RWPE2 (cell line): ENCODE measurements around the gene IRF2BPL.

Experiments used
- ATAC-seq: fragments of 200-7000 bp; cut with Tn5 transposase; 3 replicates; pipeline ENCODE4 v1.9.1; 2021; ENCODE audit warnings: low read depth
- DNase-seq: peaks from one replicate; pipeline ENCODE4 v3.0.0-alpha.2; 2020; ENCODE audit warnings: low spot score
- H3K27ac ChIP-seq: fragments of 450-650 bp; 2 replicates; pipeline ENCODE4 v1.5.1; 2017; ENCODE audit warnings: mild to moderate bottlenecking; ENCODE audit not compliant: poor library complexity, severe bottlenecking
- H3K27me3 ChIP-seq: fragments of 250-450 bp; sonication (Bioruptor Pico); 2 replicates; pipeline ENCODE4 v1.5.1; 2021; ENCODE audit warnings: mild to moderate bottlenecking, moderate library complexity; ENCODE audit not compliant: insufficient read depth, poor library complexity, severe bottlenecking
- H3K36me3 ChIP-seq: fragments of 250-450 bp; sonication (Bioruptor Pico); 2 replicates; pipeline ENCODE4 v1.5.1; 2020; ENCODE audit warnings: low read depth, mild to moderate bottlenecking, moderate library complexity
- H3K4me1 ChIP-seq: fragments of 250-450 bp; sonication (Bioruptor Pico); 2 replicates; pipeline ENCODE4 v1.5.1; 2021; ENCODE audit warnings: mild to moderate bottlenecking, moderate library complexity; ENCODE audit not compliant: insufficient read depth, poor library complexity, severe bottlenecking
- H3K4me3 ChIP-seq: fragments of 250-450 bp; sonication (Bioruptor Pico); 2 replicates; pipeline ENCODE4 v1.5.1; 2021; ENCODE audit warnings: mild to moderate bottlenecking, moderate library complexity; ENCODE audit not compliant: severe bottlenecking
- H3K9me3 ChIP-seq: fragments of 250-450 bp; sonication (Bioruptor Pico); 2 replicates; pipeline ENCODE4 v1.5.1; 2021; ENCODE audit warnings: mild to moderate bottlenecking, moderate library complexity; ENCODE audit not compliant: severe bottlenecking
- TF ChIP-seq, protein P1 (sequence below): fragments of 450-650 bp; IDR thresholded peaks from one replicate; pipeline ENCODE4 v1.5.1; 2017; ENCODE audit warnings: mild to moderate bottlenecking, moderate library complexity; ENCODE audit not compliant: poor library complexity, severe bottlenecking

Gene IRF2BPL

GRCh38 chr14:77017666-77018065 is 10.8 kb downstream of the IRF2BPL start:
- ATAC-seq (0 out of 3 replicates have a peak, but pooled peaks have one; percentile 9), DNase-seq (no peak)
- TF ChIP-seq, protein P1, sequence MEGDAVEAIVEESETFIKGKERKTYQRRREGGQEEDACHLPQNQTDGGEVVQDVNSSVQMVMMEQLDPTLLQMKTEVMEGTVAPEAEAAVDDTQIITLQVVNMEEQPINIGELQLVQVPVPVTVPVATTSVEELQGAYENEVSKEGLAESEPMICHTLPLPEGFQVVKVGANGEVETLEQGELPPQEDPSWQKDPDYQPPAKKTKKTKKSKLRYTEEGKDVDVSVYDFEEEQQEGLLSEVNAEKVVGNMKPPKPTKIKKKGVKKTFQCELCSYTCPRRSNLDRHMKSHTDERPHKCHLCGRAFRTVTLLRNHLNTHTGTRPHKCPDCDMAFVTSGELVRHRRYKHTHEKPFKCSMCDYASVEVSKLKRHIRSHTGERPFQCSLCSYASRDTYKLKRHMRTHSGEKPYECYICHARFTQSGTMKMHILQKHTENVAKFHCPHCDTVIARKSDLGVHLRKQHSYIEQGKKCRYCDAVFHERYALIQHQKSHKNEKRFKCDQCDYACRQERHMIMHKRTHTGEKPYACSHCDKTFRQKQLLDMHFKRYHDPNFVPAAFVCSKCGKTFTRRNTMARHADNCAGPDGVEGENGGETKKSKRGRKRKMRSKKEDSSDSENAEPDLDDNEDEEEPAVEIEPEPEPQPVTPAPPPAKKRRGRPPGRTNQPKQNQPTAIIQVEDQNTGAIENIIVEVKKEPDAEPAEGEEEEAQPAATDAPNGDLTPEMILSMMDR: no peak
- Histone ChIP-seq H3K4me3 (no peak overlapping the region), H3K9me3 (no peaks in the 10 kb centered on the region), H3K4me1 (peaks cover 2% of the 10 kb centered on the region), H3K27ac (no peak overlapping the region), H3K36me3 (no peaks in the 10 kb centered on the region), H3K27me3 (no peaks in the 10 kb centered on the region)

DNA sequence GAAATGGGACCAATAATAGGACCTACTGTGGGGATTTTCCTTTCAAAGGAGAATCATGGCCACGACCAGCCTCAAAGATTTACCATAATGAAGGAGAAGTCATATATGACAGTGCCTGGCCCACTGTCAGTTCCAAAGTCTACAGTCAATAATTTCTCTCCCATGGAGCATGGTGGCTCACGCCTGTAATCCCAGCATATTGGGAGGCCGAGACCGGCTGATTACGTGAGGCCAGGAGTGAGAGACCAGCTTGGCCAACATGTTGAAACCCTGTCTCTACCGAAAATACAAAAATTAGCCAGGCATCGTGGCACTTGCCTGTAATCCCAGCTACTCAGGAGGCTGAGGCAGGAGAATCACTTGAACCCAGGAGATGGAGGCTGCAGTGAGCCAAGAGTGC is 13.8 kb downstream of the IRF2BPL start:
- no peaks in the 10 kb centered on the region for H3K4me1 ChIP-seq
- TF ChIP-seq, protein P1: no peak
- no peaks in the 10 kb centered on the region for H3K36me3 ChIP-seq
- H3K9me3 ChIP-seq: no peaks in the 10 kb centered on the region
- H3K4me3 ChIP-seq: no peak overlapping the region
- H3K27me3 ChIP-seq: no peaks in the 10 kb centered on the region
- DNase-seq (no peak), ATAC-seq (no peak)
- H3K27ac ChIP-seq: no peak overlapping the region

GRCh38 chr14:77014004-77014604 is 14.4 kb downstream of the IRF2BPL start:
- ATAC-seq (no peak), DNase-seq (no peak)
- H3K9me3 ChIP-seq: no peaks in the 10 kb centered on the region
- peaks cover 2% of the 10 kb centered on the region for H3K4me1 ChIP-seq
- H3K4me3 ChIP-seq: no peak overlapping the region
- H3K27me3 ChIP-seq: no peaks in the 10 kb centered on the region
- H3K27ac ChIP-seq: no peak overlapping the region
- H3K36me3 ChIP-seq: no peaks in the 10 kb centered on the region
- TF ChIP-seq, protein P1: no peak

DNA sequence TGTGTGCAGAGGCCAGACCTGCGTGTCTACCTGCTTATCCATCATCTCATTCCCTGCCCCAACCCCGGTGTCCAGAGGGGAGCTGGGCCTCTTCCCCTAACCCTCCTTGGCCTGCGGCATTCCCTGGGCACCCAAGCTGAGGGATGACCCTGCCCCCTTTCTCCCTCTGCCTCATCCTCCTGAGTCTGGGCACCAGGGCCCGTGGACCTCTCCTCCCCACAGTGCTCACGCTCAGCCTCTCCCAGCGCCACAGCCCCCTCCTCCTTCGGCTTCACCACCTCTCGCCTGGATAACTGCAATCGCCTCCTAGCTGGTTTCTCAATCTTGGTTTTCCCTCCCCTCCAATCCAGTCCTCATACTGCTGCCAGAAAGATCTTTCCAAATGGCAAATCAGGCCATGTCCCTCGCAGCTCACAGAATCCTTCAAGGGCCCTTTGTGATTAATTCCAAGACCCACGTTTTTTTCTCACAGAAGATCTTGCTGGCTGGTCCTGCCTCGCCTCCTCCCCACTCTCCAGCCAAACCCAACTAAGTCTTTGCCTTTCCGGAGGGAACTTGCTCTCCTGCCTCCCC is 16.2 kb downstream of the IRF2BPL start:
- Histone ChIP-seq H3K36me3 (no peaks in the 10 kb centered on the region), H3K27me3 (no peaks in the 10 kb centered on the region), H3K4me3 (no peak overlapping the region), H3K27ac (no peak overlapping the region), H3K9me3 (no peaks in the 10 kb centered on the region), H3K4me1 (peaks cover 21% of the 10 kb centered on the region)
- TF ChIP-seq, protein P1: no peak
- ATAC-seq: no peak
- no peak for DNase-seq

- TF ChIP-seq, protein P1: no peak
- Histone ChIP-seq H3K27ac (no peak overlapping the region), H3K4me3 (no peak overlapping the region), H3K36me3 (no peaks in the 10 kb centered on the region), H3K27me3 (no peaks in the 10 kb centered on the region), H3K9me3 (no peaks in the 10 kb centered on the region), H3K4me1 (peaks cover 26% of the 10 kb centered on the region)
- no peak for DNase-seq
- no peak for ATAC-seq
Measured at GRCh38 chr14:77011245-77011644, 17.3 kb downstream of the IRF2BPL start.
